HL-60 (cell line): ENCODE results near the gene C6orf120.

Experiments
- DNase-seq, 2 experiments: peaks; one replicate each; pipeline ENCODE4 v3.0.0-alpha.2; 2010 to 2020; ENCODE audit warnings: low read depth in 1 of 2, low spot score in 1 of 2
- H3K27ac ChIP-seq: fragments of 250-450 bp; sonication (Bioruptor Pico); replicated peaks from 2 replicates; pipeline ENCODE4 v1.5.1; 2020; ENCODE audit warnings: mild to moderate bottlenecking, moderate library complexity
- H3K27me3 ChIP-seq: fragments of 250-450 bp; sonication (Bioruptor Pico); 2 replicates; pipeline ENCODE4 v1.5.1; 2021; ENCODE audit warnings: mild to moderate bottlenecking, moderate library complexity; ENCODE audit not compliant: insufficient read depth, poor library complexity, severe bottlenecking
- H3K4me3 ChIP-seq: replicated peaks from 2 replicates; pipeline ENCODE4 v1.5.1; 2011; ENCODE audit warnings: mild to moderate bottlenecking, control low read depth, low read length; ENCODE audit not compliant: insufficient read depth
- CTCF ChIP-seq: IDR thresholded peaks from one replicate; pipeline ENCODE4 v1.5.1; 2011; ENCODE audit warnings: low read length, control low read depth, inconsistent platforms; ENCODE audit not compliant: insufficient read depth
- GABPA ChIP-seq: IDR thresholded peaks from 2 replicates; pipeline ENCODE4 v1.6.1; 2012; ENCODE audit warnings: low read depth
- POLR2AphosphoS5 ChIP-seq: IDR thresholded peaks from 2 replicates; pipeline ENCODE4 v1.6.1; 2012; ENCODE audit warnings: low read depth
- REST ChIP-seq: IDR thresholded peaks from 2 replicates; pipeline ENCODE4 v1.6.1; 2012; ENCODE audit warnings: low read depth; ENCODE audit not compliant: insufficient replicate concordance
- SPI1 ChIP-seq: IDR thresholded peaks from 2 replicates; pipeline ENCODE4 v1.6.1; 2012; ENCODE audit warnings: low read depth, mild to moderate bottlenecking, borderline replicate concordance

C6orf120 gene

GRCh38 chr6:169664227-169664626 is 37.7 kb upstream of the C6orf120 start:
- no peak overlapping the region for H3K4me3 ChIP-seq
- no peak overlapping the region for H3K27ac ChIP-seq
- no peak for DNase-seq
- H3K27me3 ChIP-seq: no peaks in the 10 kb centered on the region
- TF ChIP-seq REST: no peak
- TF ChIP-seq GABPA: no peak
- no peak for TF ChIP-seq POLR2AphosphoS5
- no peak for TF ChIP-seq CTCF
- TF ChIP-seq SPI1: no peak

- H3K27me3 ChIP-seq: no peaks in the 10 kb centered on the region
- no peak for TF ChIP-seq REST
- no peak for TF ChIP-seq POLR2AphosphoS5
- no peak for TF ChIP-seq CTCF
- TF ChIP-seq GABPA: no peak
- no peak for TF ChIP-seq SPI1
- no peak overlapping the region for H3K4me3 ChIP-seq
- no peak overlapping the region for H3K27ac ChIP-seq
- no peak for DNase-seq
Observed at GRCh38 chr6:169665289-169665688, 36.6 kb upstream of the C6orf120 start.

- no peaks in the 10 kb centered on the region for H3K27me3 ChIP-seq
- TF ChIP-seq REST: no peak
- TF ChIP-seq SPI1: no peak
- H3K27ac ChIP-seq: no peak overlapping the region
- H3K4me3 ChIP-seq: no peak overlapping the region
- DNase-seq: no peak
Observed at GRCh38 chr6:169666441-169666840, 35.5 kb upstream of the C6orf120 start.

- Histone ChIP-seq H3K4me3 (no peak overlapping the region), H3K27ac (no peak overlapping the region), H3K27me3 (no peaks in the 10 kb centered on the region)
- no peak for DNase-seq
- TF ChIP-seq CTCF (no peak), GABPA (no peak), REST (no peak), SPI1 (no peak), POLR2AphosphoS5 (no peak)
Observed at GRCh38 chr6:169667716-169668115, 34.2 kb upstream of the C6orf120 start.
